Vagina (tissue), 2 donors: Measurements from ENCODE around the gene HM13. TPM values are rescaled to one million over a fixed set of nuclear protein-coding genes. Genes with fewer than 3 reads are reported as not detected.
A peak's percentile ranks its signal among the peaks of the same experiment; 100 is the strongest.

Experiments
- DNase-seq, 2 donors: peaks; one replicate each; pipeline ENCODE4 v3.0.0-alpha.2; 2017; ENCODE audit errors: extremely low spot score in 2 of 2
- H3K27ac ChIP-seq: fragments of 200-600 bp; sonication (generic); one replicate; pipeline ENCODE4 v1.5.1; 2019
- H3K27me3 ChIP-seq: fragments of 200-600 bp; sonication (generic); one replicate; pipeline ENCODE4 v1.5.1; 2019
- H3K36me3 ChIP-seq, 2 donors: fragments of 200-600 bp; sonication (generic); one replicate each; pipeline ENCODE4 v1.5.1; 2017 to 2019
- H3K4me1 ChIP-seq: fragments of 200-600 bp; sonication (generic); one replicate; pipeline ENCODE4 v1.5.1; 2019
- H3K4me3 ChIP-seq, 2 donors: fragments of 200-600 bp; sonication (generic); 1 replicate in 1 of 2; 2 replicates in 1 of 2; pipeline ENCODE4 v1.5.1; 2016 to 2019
- H3K9me3 ChIP-seq: fragments of 200-600 bp; sonication (generic); one replicate; pipeline ENCODE4 v1.5.1; 2019
- POLR2A ChIP-seq, 2 donors: fragments of 450-650 bp; IDR thresholded peaks; one replicate each; pipeline ENCODE4 v1.6.1; 2017; ENCODE audit warnings: antibody characterized with exemption in 2 of 2, mild to moderate bottlenecking in 2 of 2, moderate library complexity in 2 of 2
- POLR2AphosphoS5 ChIP-seq, 2 donors: sonication (generic); formaldehyde crosslinking; IDR thresholded peaks; one replicate each; pipeline ENCODE4 v1.9.0; 2017; ENCODE audit warnings: antibody characterized with exemption in 2 of 2, mild to moderate bottlenecking in 2 of 2, low read depth in 1 of 2; ENCODE audit not compliant: insufficient read depth in 1 of 2
- intact Hi-C: fragments of 100-400 bp; cut with DNase I; formaldehyde crosslinking; loops from one replicate; pipeline ENCODE4 v1.15.1; 2023
- total RNA-seq: library from RNA; depleted of rRNA; stranded (reverse); fragments of >200 nt; gene quantifications from one replicate; pipeline ENCODE4 v1.2.3, GENCODE V29; 2016
- TF ChIP-seq, protein P1 (sequence below), 3 experiments: fragments of 450-650 bp in 2 of 3; fragments of 200-600 bp in 1 of 3; sonication (generic) in 1 of 3; IDR thresholded peaks; one replicate each; pipeline ENCODE4 v1.5.1; 2017 to 2019; ENCODE audit warnings: antibody characterized with exemption in 3 of 3, mild to moderate bottlenecking in 2 of 3, moderate library complexity in 2 of 3

HM13 gene
- total RNA-seq, 1 donor from 2014 or later: 77.8 TPM

GRCh38 chr20:31547017-31547675 is 32.9 kb downstream of the HM13 start:
- peaks cover 0 to 31% of the 10 kb centered on the region in 2 donors for H3K36me3 ChIP-seq
- peaks cover 50% of the 10 kb centered on the region for H3K4me1 ChIP-seq
- no peak for DNase-seq

GRCh38 chr20:31547720-31548298 is 33.6 kb downstream of the HM13 start:
- Histone ChIP-seq H3K36me3 (peaks cover 0 to 37% of the 10 kb centered on the region in 2 donors), H3K27ac (peak overlapping the region; percentile 63), H3K9me3 (no peaks in the 10 kb centered on the region), H3K4me1 (peaks cover 44% of the 10 kb centered on the region), H3K4me3 (peak overlapping the region; percentile 43), H3K27me3 (no peaks in the 10 kb centered on the region)
- intact Hi-C loops: no loop called here
- no peak for DNase-seq
- TF ChIP-seq, protein P1, sequence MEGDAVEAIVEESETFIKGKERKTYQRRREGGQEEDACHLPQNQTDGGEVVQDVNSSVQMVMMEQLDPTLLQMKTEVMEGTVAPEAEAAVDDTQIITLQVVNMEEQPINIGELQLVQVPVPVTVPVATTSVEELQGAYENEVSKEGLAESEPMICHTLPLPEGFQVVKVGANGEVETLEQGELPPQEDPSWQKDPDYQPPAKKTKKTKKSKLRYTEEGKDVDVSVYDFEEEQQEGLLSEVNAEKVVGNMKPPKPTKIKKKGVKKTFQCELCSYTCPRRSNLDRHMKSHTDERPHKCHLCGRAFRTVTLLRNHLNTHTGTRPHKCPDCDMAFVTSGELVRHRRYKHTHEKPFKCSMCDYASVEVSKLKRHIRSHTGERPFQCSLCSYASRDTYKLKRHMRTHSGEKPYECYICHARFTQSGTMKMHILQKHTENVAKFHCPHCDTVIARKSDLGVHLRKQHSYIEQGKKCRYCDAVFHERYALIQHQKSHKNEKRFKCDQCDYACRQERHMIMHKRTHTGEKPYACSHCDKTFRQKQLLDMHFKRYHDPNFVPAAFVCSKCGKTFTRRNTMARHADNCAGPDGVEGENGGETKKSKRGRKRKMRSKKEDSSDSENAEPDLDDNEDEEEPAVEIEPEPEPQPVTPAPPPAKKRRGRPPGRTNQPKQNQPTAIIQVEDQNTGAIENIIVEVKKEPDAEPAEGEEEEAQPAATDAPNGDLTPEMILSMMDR (IDR thresholded peaks at IDR 0.05): no peak
- TF ChIP-seq POLR2AphosphoS5 (IDR thresholded peaks at IDR 0.05; ENCODE audit: insufficient read depth in 1 of 2, low read depth in 1 of 2) (no peak), POLR2A (IDR thresholded peaks at IDR 0.05) (no peak)

More at GRCh38 chr20:31547017-31547675, 32.9 kb downstream of the HM13 start:
- intact Hi-C loops: no loop called here
- H3K9me3 ChIP-seq: no peaks in the 10 kb centered on the region
- no peaks in the 10 kb centered on the region for H3K27me3 ChIP-seq
- H3K27ac ChIP-seq: peak overlapping the region; percentile 63
- TF ChIP-seq, protein P1 (IDR thresholded peaks at IDR 0.05): peak in 1 of 3 experiments; percentile 5
- no peak for TF ChIP-seq POLR2A (IDR thresholded peaks at IDR 0.05)
- peak; percentile 78 to 87 for TF ChIP-seq POLR2AphosphoS5 (IDR thresholded peaks at IDR 0.05; ENCODE audit: insufficient read depth in 1 of 2, low read depth in 1 of 2)
- H3K4me3 ChIP-seq: peak overlapping the region; percentile 43

GRCh38 chr20:31548820-31549512 is 34.7 kb downstream of the HM13 start:
- Histone ChIP-seq H3K27ac (no peak overlapping the region), H3K27me3 (no peaks in the 10 kb centered on the region), H3K4me3 (no peak overlapping the region), H3K36me3 (peaks cover 0 to 35% of the 10 kb centered on the region in 2 donors), H3K9me3 (no peaks in the 10 kb centered on the region), H3K4me1 (peaks cover 37% of the 10 kb centered on the region)
- TF ChIP-seq POLR2AphosphoS5 (IDR thresholded peaks at IDR 0.05; ENCODE audit: insufficient read depth in 1 of 2, low read depth in 1 of 2) (no peak), POLR2A (IDR thresholded peaks at IDR 0.05) (no peak)
- TF ChIP-seq, protein P1 (IDR thresholded peaks at IDR 0.05): no peak
- DNase-seq: no peak
- intact Hi-C loops: no loop called here

DNA sequence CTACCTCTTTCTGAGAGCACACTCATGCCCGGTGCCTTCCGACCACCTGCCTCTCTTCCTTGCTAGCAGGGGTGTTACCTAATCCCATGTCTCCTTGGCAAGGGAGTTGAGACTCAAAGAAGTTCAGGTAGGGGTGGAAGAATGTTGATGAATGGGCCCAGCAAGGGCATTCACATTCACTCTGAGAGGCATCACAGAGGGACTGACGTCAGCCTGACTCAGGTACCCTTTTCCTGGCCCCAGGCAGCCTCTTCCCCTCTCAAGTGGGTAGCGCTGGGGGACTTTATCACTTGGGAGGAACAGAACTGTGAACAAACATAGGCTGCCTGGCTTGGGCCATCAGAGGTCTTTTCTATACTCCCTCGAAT is 35.3 kb downstream of the HM13 start:
- Histone ChIP-seq H3K4me1 (peaks cover 32% of the 10 kb centered on the region), H3K27ac (no peak overlapping the region), H3K4me3 (no peak overlapping the region), H3K27me3 (no peaks in the 10 kb centered on the region), H3K9me3 (no peaks in the 10 kb centered on the region), H3K36me3 (peaks cover 0 to 36% of the 10 kb centered on the region in 2 donors)
- TF ChIP-seq POLR2A (IDR thresholded peaks at IDR 0.05): no peak
- TF ChIP-seq POLR2AphosphoS5 (IDR thresholded peaks at IDR 0.05; ENCODE audit: insufficient read depth in 1 of 2, low read depth in 1 of 2): no peak
- TF ChIP-seq, protein P1 (IDR thresholded peaks at IDR 0.05): no peak
- DNase-seq: no peak
- intact Hi-C loops: no loop called here
